ENCODE data around the gene GK. TPM values are rescaled to one million over a fixed set of nuclear protein-coding genes. Genes with fewer than 3 reads are reported as not detected.

Gene GK
- total and polyA plus RNA-seq, 2 of the 8 experiments (the other 6 are each of a cell fraction or from before 2014, with no cell fraction given) = 2.9 to 11.2 TPM

DNA sequence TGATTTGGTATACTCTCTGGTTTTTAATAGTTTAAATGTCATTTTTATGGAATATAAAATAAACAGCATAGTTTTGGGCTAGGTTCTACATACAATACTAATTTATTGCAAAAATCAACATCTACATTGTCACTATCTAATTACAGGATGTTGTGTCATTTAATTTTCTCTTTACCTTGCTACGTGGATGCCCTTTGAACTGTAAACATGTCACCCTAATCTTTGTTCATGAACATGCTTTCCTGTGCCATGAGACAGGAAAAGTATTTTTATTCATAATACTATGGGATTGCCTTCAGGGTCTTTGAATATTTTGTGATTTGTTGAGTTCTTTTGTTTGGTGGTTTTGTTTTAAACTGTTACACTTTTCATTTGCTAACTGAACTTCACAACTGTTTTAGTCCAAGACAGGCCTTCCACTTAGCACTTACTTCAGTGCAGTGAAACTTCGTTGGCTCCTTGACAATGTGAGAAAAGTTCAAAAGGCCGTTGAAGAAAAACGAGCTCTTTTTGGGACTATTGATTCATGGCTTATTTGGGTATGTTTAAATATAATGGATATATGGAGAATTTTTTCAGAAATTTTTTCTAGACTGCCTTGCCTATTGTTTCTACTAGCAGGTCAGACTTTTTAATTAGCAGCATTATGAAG is 40.9 kb downstream of the GK start:
- Histone ChIP-seq H4K91ac (replicated peaks; ENCODE audit: insufficient read length, low read length) (no peak overlapping the region), H2BK20ac (ENCODE audit: low read length) (no peak overlapping the region), H4K20me1 (replicated peaks in 1 of 2; ENCODE audit: control insufficient read depth in 1 of 2, insufficient read depth in 2 of 2, low read length in 2 of 2) (no peaks in the 10 kb centered on the region), H3K4me2 (ENCODE audit: insufficient read depth in 1 of 2, low read depth in 2 of 2, low read length in 2 of 2) (no peak overlapping the region), H4K5ac (ENCODE audit: insufficient read length, low read depth, low read length) (no peak overlapping the region), H3K4me1 (replicated peaks in 1 of 4; ENCODE audit: control insufficient read depth in 3 of 4, insufficient read depth in 4 of 4, low read length in 3 of 4) (peaks cover 0 to 7% (median 2%) of the 10 kb centered on the region in 4 experiments; a peak in 4 of 7 replicates), H2BK12ac (ENCODE audit: low read depth, low read length) (no peak overlapping the region), H3K79me2 (ENCODE audit: control insufficient read depth in 1 of 2, insufficient read depth in 2 of 2, low read length in 2 of 2) (no peaks in the 10 kb centered on the region), H3K9ac (replicated peaks in 1 of 4; ENCODE audit: extremely low read depth in 1 of 4, low read depth in 3 of 4, low read length in 3 of 4) (no peak overlapping the region), H3K4me3 (ENCODE audit: extremely low read depth in 1 of 4, insufficient read depth in 2 of 4, low read depth in 3 of 4, low read length in 4 of 4) (no peak overlapping the region), H3K27ac (ENCODE audit: low read depth, low read length) (no peak overlapping the region), H3K18ac (ENCODE audit: extremely low read depth, low read length) (no peak overlapping the region), H2BK120ac (replicated peaks; ENCODE audit: low read depth, low read length) (no peak overlapping the region), H3K9me3 (ENCODE audit: insufficient read depth in 2 of 2, low read depth in 1 of 2, low read length in 1 of 2) (no peaks in the 10 kb centered on the region), H3K36me3 (ENCODE audit: control insufficient read depth in 2 of 4, insufficient read depth in 4 of 4, low read length in 3 of 4) (peaks cover 0 to 5% (median 0%) of the 10 kb centered on the region in 4 experiments; a peak in 1 of 8 replicates), H3K27me3 (replicated peaks in 1 of 4; ENCODE audit: control insufficient read depth in 3 of 4, extremely low read depth in 1 of 4, insufficient read depth in 3 of 4, low read length in 3 of 4) (no peaks in the 10 kb centered on the region), H4K8ac (ENCODE audit: extremely low read depth, insufficient read depth, low read length) (no peak overlapping the region), H2AFZ (ENCODE audit: low read length) (no peak overlapping the region), H3K56ac (replicated peaks; ENCODE audit: insufficient read length, low read depth, low read length) (no peak overlapping the region), H3K23me2 (ENCODE audit: low read depth, low read length) (no peaks in the 10 kb centered on the region), H2BK5ac (ENCODE audit: low read depth, low read length) (no peak overlapping the region), H3K79me1 (ENCODE audit: low read depth, low read length) (no peaks in the 10 kb centered on the region), H2AK5ac (ENCODE audit: low read depth, low read length) (no peak overlapping the region), H3K14ac (ENCODE audit: insufficient read length) (no peak overlapping the region), H3K23ac (ENCODE audit: insufficient read length) (no peak overlapping the region), H2BK15ac (ENCODE audit: low read length) (no peak overlapping the region), H3K4ac (replicated peaks; ENCODE audit: insufficient read length, low read depth, low read length) (no peak overlapping the region)
- no peak for FAIRE-seq
- 94% methylated on average over 4 of the region's 4 CpGs; no CpG with 5 or more reads in 1 of the 2 experiments for WGBS, 2 experiments (ENCODE audit: extremely low coverage in 1 of 2, insufficient coverage in 1 of 2, insufficient read length in 1 of 2, insufficient replicate concordance in 2 of 2, low coverage in 1 of 2, low lambda C conversion rate in 2 of 2, missing lambda C conversion rate in 1 of 2)
- TF ChIP-seq POU5F1 (IDR thresholded peaks at IDR 0.05; ENCODE audit: low read depth, low read length) = no peak
- no peak for TF ChIP-seq JUN (IDR thresholded peaks at IDR 0.05; ENCODE audit: low read depth, low read length)
- TF ChIP-seq EP300 (IDR thresholded peaks at IDR 0.05; ENCODE audit: borderline replicate concordance in 1 of 2, low read depth in 2 of 2, low read length in 2 of 2) = no peak
- no peak for TF ChIP-seq POLR2A (IDR thresholded peaks at IDR 0.05; ENCODE audit: control extremely low read depth in 1 of 2, low read depth in 2 of 2, low read length in 2 of 2)
- no peak for TF ChIP-seq POLR2AphosphoS5 (IDR thresholded peaks at IDR 0.05; ENCODE audit: low read depth, low read length)
- DNase-seq (ENCODE audit: low read depth in 1 of 2, low spot score in 2 of 2) = no peak
- ChIA-PET POLR2A (ENCODE audit: partially characterized antibody) (no interaction called here), CTCF (ENCODE audit: partially characterized antibody) (interaction anchor here (1.4 kb wide), 1 partner anchor 59 kb away, joined by 3 read pairs; no protein-coding TSS in a partner anchor)

Data from H1 (cell line).